ENCODE results near the gene SH3BGRL2. TPM values are rescaled to one million over a fixed set of nuclear protein-coding genes. Genes with fewer than 3 reads are reported as not detected.

SH3BGRL2 gene
- total and polyA plus RNA-seq, 2 of the 8 experiments (the other 6 are each of a cell fraction or from before 2014, with no cell fraction given): 6.0 to 20.3 TPM

DNA sequence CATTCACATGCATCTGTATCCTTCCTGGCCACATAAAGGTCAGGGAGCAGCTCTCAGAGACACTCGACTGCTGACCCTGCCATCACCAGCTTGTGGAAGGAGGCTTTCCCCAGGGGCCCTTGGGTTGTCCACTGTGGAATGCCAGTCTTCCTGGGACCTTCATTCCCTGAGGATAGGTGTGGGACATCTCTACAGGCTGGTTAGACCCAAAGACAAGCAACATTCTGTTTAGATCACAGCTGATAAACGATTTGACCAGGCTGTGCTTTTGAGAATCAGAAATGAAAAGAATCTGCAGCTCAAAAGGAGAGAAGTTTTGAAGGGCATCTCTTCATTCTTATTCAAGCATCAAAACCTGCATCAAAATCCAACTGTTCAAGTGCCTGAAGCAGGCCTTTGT lies 18.2 kb upstream of the SH3BGRL2 start:
- POLR2A ChIA-PET (ENCODE audit: partially characterized antibody): interaction anchor here (0.6 kb wide), 1 partner anchor 461 kb away, joined by 3 read pairs; no protein-coding TSS in a partner anchor

More for the DNA sequence above, 18.2 kb upstream of the SH3BGRL2 start:
- Histone ChIP-seq H4K91ac (replicated peaks; ENCODE audit: insufficient read length, low read length) (no peak overlapping the region), H2BK20ac (ENCODE audit: low read length) (no peak overlapping the region), H4K8ac (ENCODE audit: extremely low read depth, insufficient read depth, low read length) (no peak overlapping the region), H3K4me2 (ENCODE audit: insufficient read depth in 1 of 2, low read depth in 2 of 2, low read length in 2 of 2) (no peak overlapping the region), H3K4me3 (ENCODE audit: extremely low read depth in 1 of 4, insufficient read depth in 2 of 4, low read depth in 3 of 4, low read length in 4 of 4) (no peak overlapping the region), H3K27me3 (replicated peaks in 1 of 4; ENCODE audit: control insufficient read depth in 3 of 4, extremely low read depth in 1 of 4, insufficient read depth in 3 of 4, low read length in 3 of 4) (no peaks in the 10 kb centered on the region), H3K23me2 (ENCODE audit: low read depth, low read length) (no peaks in the 10 kb centered on the region), H2BK12ac (ENCODE audit: low read depth, low read length) (no peak overlapping the region), H3K79me1 (ENCODE audit: low read depth, low read length) (no peaks in the 10 kb centered on the region), H3K79me2 (ENCODE audit: control insufficient read depth in 1 of 2, insufficient read depth in 2 of 2, low read length in 2 of 2) (no peaks in the 10 kb centered on the region), H3K27ac (ENCODE audit: low read depth, low read length) (no peak overlapping the region), H3K14ac (ENCODE audit: insufficient read length) (no peak overlapping the region), H3K4me1 (replicated peaks in 1 of 4; ENCODE audit: control insufficient read depth in 3 of 4, insufficient read depth in 4 of 4, low read length in 3 of 4) (0 out of 7 replicates have a peak, but pooled peaks cover 0 to 2% (median 0%) of the 10 kb centered on the region in 4 experiments), H3K36me3 (ENCODE audit: control insufficient read depth in 2 of 4, insufficient read depth in 4 of 4, low read length in 3 of 4) (no peaks in the 10 kb centered on the region), H3K9me3 (ENCODE audit: insufficient read depth in 2 of 2, low read depth in 1 of 2, low read length in 1 of 2) (no peaks in the 10 kb centered on the region), H3K18ac (ENCODE audit: extremely low read depth, low read length) (no peak overlapping the region), H2BK5ac (ENCODE audit: low read depth, low read length) (no peak overlapping the region), H3K56ac (replicated peaks; ENCODE audit: insufficient read length, low read depth, low read length) (no peak overlapping the region), H4K20me1 (replicated peaks in 1 of 2; ENCODE audit: control insufficient read depth in 1 of 2, insufficient read depth in 2 of 2, low read length in 2 of 2) (no peaks in the 10 kb centered on the region), H2AK5ac (ENCODE audit: low read depth, low read length) (no peak overlapping the region), H2BK120ac (replicated peaks; ENCODE audit: low read depth, low read length) (no peak overlapping the region), H2BK15ac (ENCODE audit: low read length) (no peak overlapping the region), H3K9ac (replicated peaks in 1 of 4; ENCODE audit: extremely low read depth in 1 of 4, low read depth in 3 of 4, low read length in 3 of 4) (no peak overlapping the region), H3K23ac (ENCODE audit: insufficient read length) (no peak overlapping the region), H2AFZ (ENCODE audit: low read length) (no peak overlapping the region), H4K5ac (ENCODE audit: insufficient read length, low read depth, low read length) (no peak overlapping the region), H3K4ac (replicated peaks; ENCODE audit: insufficient read length, low read depth, low read length) (no peak overlapping the region)
- 86% methylated on average over 2 of the region's 2 CpGs; no CpG with 5 or more reads in 1 of the 2 experiments for WGBS, 2 experiments (ENCODE audit: extremely low coverage in 1 of 2, insufficient coverage in 1 of 2, insufficient read length in 1 of 2, insufficient replicate concordance in 2 of 2, low coverage in 1 of 2, low lambda C conversion rate in 2 of 2, missing lambda C conversion rate in 1 of 2)
- CTCF ChIA-PET (ENCODE audit: partially characterized antibody): interaction anchor here (0.7 to 1.4 kb wide), 7 partner anchors 11 to 150 kb away, joined by 3 to 4 read pairs (median 3); no protein-coding TSS in a partner anchor
- no peak for DNase-seq (ENCODE audit: low read depth in 1 of 2, low spot score in 2 of 2)
- FAIRE-seq: no peak
- TF ChIP-seq CHD2 (IDR thresholded peaks at IDR 0.05; ENCODE audit: low read length) (no peak), ZNF274 (IDR thresholded peaks at IDR 0.05; ENCODE audit: borderline replicate concordance, extremely low read depth, low read length) (no peak), TAF7 (optimal IDR thresholded peaks at IDR 0.05; ENCODE audit: borderline replicate concordance, low read depth, low read length) (no peak), JUND (IDR thresholded peaks at IDR 0.05; ENCODE audit: low read length) (no peak)

All from H1 (cell line).